ENCODE data around the gene PRSS33.

The PRSS33 gene

DNA sequence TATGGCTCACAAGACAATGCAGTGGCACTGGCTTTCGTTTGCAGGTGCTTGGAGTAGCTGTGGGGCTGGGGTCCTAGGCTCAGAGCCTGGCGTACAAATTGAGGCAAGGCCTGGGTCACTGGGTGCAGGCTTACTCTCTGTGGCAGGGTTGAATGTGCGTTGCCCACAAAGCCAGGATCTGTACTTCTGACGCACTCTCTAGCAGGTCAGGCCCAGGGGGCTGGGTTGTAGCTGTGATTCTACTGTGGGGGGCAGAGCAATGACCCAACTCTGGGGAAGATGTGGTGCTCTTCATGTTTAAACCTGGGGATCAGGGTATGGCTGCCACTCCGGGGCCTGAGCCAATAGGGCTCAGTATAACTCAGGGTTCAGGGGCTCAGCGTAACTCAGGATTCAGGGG is 23.3 kb upstream of the PRSS33 start:
- H3K4me3 ChIP-seq (ENCODE audit: low read depth, low read length), result no peak overlapping the region
- DNase-seq (ENCODE audit: low read depth), result no peak

GRCh38 chr16:2809149-2809760 is 21.9 kb upstream of the PRSS33 start:
- H3K4me3 ChIP-seq (ENCODE audit: low read depth, low read length), result no peak overlapping the region
- no peak for TF ChIP-seq CTCF (IDR thresholded peaks at IDR 0.05; ENCODE audit: low read depth, low read length, missing control alignments)
- no peak for DNase-seq (ENCODE audit: low read depth)

More for the DNA sequence above, 23.3 kb upstream of the PRSS33 start:
- TF ChIP-seq CTCF (IDR thresholded peaks at IDR 0.05; ENCODE audit: low read depth, low read length, missing control alignments), result no peak

- no peak for DNase-seq (ENCODE audit: low read depth)
- no peak for TF ChIP-seq CTCF (IDR thresholded peaks at IDR 0.05; ENCODE audit: low read depth, low read length, missing control alignments)
- no peak overlapping the region for H3K4me3 ChIP-seq (ENCODE audit: low read depth, low read length)
Observed at GRCh38 chr16:2808181-2808580, 20.8 kb upstream of the PRSS33 start.

DNA sequence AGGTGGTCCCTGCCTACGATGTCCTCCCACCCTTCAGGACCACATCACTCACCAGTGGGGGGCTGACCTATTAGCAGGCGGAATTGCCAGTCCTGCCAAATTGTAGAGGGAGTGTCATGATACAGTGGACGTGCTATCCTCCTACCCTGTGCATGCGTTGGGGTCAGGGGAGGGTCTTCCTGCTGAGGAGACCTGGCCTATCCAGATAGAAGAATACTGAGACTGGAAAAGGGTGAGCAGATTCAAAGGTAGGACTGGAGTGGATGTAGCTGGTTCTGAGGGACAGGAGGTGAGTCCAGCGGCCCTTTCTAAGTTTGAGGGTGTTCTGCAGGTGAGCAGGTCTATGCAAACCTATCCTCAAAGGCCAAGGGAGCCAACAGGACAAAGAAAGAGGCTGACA is 18.9 kb upstream of the PRSS33 start:
- TF ChIP-seq CTCF (IDR thresholded peaks at IDR 0.05; ENCODE audit: low read depth, low read length, missing control alignments), result no peak
- DNase-seq (ENCODE audit: low read depth), result no peak
- H3K4me3 ChIP-seq (ENCODE audit: low read depth, low read length), result no peak overlapping the region

GRCh38 chr16:2804728-2805127 is 17.4 kb upstream of the PRSS33 start:
- H3K4me3 ChIP-seq (ENCODE audit: low read depth, low read length), result no peak overlapping the region
- no peak for DNase-seq (ENCODE audit: low read depth)
- TF ChIP-seq CTCF (IDR thresholded peaks at IDR 0.05; ENCODE audit: low read depth, low read length, missing control alignments), result no peak

GRCh38 chr16:2803545-2804195 is 16.3 kb upstream of the PRSS33 start:
- TF ChIP-seq CTCF (IDR thresholded peaks at IDR 0.05; ENCODE audit: low read depth, low read length, missing control alignments), result no peak
- no peak for DNase-seq (ENCODE audit: low read depth)
- H3K4me3 ChIP-seq (ENCODE audit: low read depth, low read length), result no peak overlapping the region

DNA sequence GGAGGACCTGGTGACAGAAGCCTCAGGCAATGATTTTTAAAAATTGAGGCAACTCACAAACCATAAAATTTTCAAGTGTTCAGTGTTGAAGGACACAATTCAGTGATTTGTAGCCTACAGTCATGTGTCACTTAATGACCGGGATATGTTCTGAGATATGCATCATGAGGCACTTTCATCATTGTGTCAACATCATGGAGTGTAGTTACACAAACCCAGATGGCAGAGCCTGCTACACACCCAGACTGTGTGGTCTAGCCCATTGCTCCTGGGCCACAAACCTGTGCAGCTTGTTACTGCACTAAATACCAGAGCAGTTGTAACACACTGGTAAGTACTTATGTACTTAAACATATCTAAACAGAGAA is 12.5 kb upstream of the PRSS33 start:
- no peak overlapping the region for H3K4me3 ChIP-seq (ENCODE audit: low read depth, low read length)
- TF ChIP-seq CTCF (IDR thresholded peaks at IDR 0.05; ENCODE audit: low read depth, low read length, missing control alignments), result no peak

More for the DNA sequence above, 12.5 kb upstream of the PRSS33 start:
- no peak for DNase-seq (ENCODE audit: low read depth)
